Suprapubic skin (tissue), 4 donors: ENCODE results near the gene RAP1GAP. TPM values are rescaled to one million over a fixed set of nuclear protein-coding genes. Genes with fewer than 3 reads are reported as not detected.

Experiments used
- DNase-seq, 2 donors: peaks; one replicate each; pipeline ENCODE4 v3.0.0-alpha.2; 2019; ENCODE audit warnings: low spot score in 2 of 2
- H3K27ac ChIP-seq: fragments of 200-600 bp; sonication (generic); one replicate; pipeline ENCODE4 v1.5.1; 2019
- H3K27me3 ChIP-seq: fragments of 200-600 bp; sonication (generic); one replicate; pipeline ENCODE4 v1.5.1; 2019
- H3K36me3 ChIP-seq: fragments of 200-600 bp; sonication (generic); one replicate; pipeline ENCODE4 v1.5.1; 2019
- H3K4me1 ChIP-seq: fragments of 200-600 bp; sonication (generic); one replicate; pipeline ENCODE4 v1.5.1; 2019
- H3K4me3 ChIP-seq: fragments of 200-600 bp; sonication (generic); one replicate; pipeline ENCODE4 v1.5.1; 2019; ENCODE audit warnings: mild to moderate bottlenecking
- H3K9me3 ChIP-seq: fragments of 200-600 bp; sonication (generic); one replicate; pipeline ENCODE4 v1.5.1; 2019
- EP300 ChIP-seq: sonication (generic); formaldehyde crosslinking; IDR thresholded peaks from one replicate; pipeline ENCODE4 v1.6.1; 2017; ENCODE audit warnings: antibody characterized with exemption
- POLR2A ChIP-seq, 2 donors: fragments of 450-650 bp; IDR thresholded peaks; one replicate each; pipeline ENCODE4 v1.6.1; 2017; ENCODE audit warnings: antibody characterized with exemption in 2 of 2, mild to moderate bottlenecking in 2 of 2, moderate library complexity in 2 of 2
- POLR2AphosphoS5 ChIP-seq, 3 donors: sonication (generic); formaldehyde crosslinking; IDR thresholded peaks; one replicate each; pipeline ENCODE4 v1.6.1; 2017; ENCODE audit warnings: antibody characterized with exemption in 3 of 3
- WGBS: methylation state at CpG from one replicate; pipeline ENCODE4 v1.1.5; 2018; 5-methylcytosine and 5-hydroxymethylcytosine counted together
- total RNA-seq, 4 donors: library from RNA; depleted of rRNA; stranded (reverse); fragments of >200 nt; gene quantifications; one replicate each; pipeline ENCODE4 v1.1.0, GENCODE V29; 2016
- TF ChIP-seq, protein P1 (sequence below), 2 donors: fragments of 200-600 bp in 1 of 2; fragments of 450-650 bp in 1 of 2; sonication (generic) in 1 of 2; IDR thresholded peaks; one replicate each; pipeline ENCODE4 v1.5.1; 2016 to 2019; ENCODE audit warnings: antibody characterized with exemption in 2 of 2, mild to moderate bottlenecking in 1 of 2, moderate library complexity in 1 of 2

RAP1GAP gene
- total RNA-seq, 4 donors from 2014 or later: 1.5 to 4.9 (median 3.6) TPM

DNA sequence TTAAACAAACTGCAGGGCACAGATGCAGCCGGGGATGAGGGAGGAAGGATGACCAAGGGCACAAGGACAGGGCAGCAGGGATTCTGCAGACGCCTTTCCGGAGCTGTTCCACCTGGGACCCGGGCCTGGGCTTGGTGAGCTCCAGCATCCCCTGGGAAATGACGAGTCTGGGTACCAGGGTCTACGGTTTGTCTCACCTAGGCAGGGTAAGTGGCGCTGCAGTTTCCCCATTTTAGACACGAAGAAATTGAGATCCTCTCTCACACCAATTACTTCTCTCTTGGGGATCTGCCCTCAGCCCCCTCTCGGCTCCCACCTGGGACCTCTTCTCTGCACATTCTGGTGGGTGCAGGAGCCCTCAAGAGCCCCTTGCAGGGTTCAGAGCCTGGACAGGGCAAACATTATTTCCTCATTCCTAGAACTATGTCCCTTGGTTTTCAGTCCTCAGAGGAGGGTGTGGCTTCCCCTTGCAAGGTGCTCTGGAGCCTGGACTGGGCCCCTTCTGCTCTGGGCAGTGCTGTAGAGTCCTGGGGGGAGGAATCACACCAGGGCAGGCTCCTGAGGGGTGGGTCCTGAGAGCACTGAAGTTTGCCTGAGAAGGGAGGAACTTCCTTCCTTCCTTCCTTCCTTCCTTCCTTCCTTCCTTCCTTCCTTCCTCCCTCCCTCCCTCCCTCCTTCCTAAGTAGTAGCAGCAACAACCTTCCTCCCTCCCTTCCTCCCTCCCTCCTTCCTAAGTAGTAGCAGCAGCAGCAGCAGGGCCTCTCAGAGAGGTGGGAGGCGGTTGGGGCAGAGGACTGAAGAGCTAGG lies 16.0 kb downstream of the RAP1GAP start:
- no peak overlapping the region for H3K27ac ChIP-seq
- TF ChIP-seq POLR2AphosphoS5 (IDR thresholded peaks at IDR 0.05): no peak
- no peak for TF ChIP-seq EP300
- no peak for TF ChIP-seq POLR2A (IDR thresholded peaks at IDR 0.05)
- TF ChIP-seq, protein P1, sequence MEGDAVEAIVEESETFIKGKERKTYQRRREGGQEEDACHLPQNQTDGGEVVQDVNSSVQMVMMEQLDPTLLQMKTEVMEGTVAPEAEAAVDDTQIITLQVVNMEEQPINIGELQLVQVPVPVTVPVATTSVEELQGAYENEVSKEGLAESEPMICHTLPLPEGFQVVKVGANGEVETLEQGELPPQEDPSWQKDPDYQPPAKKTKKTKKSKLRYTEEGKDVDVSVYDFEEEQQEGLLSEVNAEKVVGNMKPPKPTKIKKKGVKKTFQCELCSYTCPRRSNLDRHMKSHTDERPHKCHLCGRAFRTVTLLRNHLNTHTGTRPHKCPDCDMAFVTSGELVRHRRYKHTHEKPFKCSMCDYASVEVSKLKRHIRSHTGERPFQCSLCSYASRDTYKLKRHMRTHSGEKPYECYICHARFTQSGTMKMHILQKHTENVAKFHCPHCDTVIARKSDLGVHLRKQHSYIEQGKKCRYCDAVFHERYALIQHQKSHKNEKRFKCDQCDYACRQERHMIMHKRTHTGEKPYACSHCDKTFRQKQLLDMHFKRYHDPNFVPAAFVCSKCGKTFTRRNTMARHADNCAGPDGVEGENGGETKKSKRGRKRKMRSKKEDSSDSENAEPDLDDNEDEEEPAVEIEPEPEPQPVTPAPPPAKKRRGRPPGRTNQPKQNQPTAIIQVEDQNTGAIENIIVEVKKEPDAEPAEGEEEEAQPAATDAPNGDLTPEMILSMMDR (IDR thresholded peaks at IDR 0.05): no peak
- H3K4me3 ChIP-seq: no peak overlapping the region
- no peaks in the 10 kb centered on the region for H3K9me3 ChIP-seq
- peaks cover 26% of the 10 kb centered on the region for H3K4me1 ChIP-seq
- peaks cover 28% of the 10 kb centered on the region for H3K27me3 ChIP-seq
- 48% methylated on average over 10 of the region's 10 CpGs for WGBS
- no peak for DNase-seq
- H3K36me3 ChIP-seq: no peaks in the 10 kb centered on the region

DNA sequence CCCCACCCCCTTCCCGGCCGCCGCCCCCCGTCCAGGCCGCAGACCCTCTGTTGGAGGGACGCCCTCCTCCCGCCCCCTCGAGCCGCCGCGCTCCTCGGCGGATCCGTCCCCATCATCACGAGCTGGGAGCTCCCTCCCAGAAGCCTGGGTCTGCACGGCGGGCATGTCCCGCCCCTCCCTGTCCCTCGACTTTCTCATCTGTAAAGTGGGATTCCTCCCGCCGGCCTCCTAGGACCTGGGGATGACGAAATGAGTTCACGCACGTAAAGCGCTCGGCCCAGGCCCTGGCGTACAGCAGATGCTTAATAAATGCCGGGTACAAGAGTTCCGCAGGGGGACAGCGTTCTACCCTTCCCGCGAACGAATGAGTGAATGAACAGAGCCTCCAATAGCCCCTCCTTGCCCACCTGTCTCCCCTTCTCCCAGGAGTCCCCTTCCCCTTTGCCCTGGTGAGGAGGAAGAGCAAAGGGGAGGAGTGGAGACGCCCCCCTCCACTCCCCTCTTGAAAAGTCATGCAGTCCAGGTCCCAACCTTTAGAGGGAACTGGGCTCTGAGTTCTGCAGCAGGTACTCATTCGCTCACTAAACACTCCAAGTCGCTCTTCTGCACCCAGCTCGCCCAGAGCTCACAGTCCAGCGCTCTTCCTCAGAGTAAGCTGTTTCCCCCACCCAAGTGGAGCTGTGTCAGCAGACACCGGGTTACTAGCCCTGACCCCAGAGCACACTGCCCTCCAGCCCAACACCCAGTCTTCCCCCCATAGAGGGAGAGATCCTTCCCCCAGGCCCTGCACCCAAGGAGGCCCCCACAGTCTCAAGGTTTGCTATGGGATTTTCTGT lies 16.8 kb downstream of the RAP1GAP start:
- no peak for DNase-seq
- no peaks in the 10 kb centered on the region for H3K9me3 ChIP-seq
- peaks cover 28% of the 10 kb centered on the region for H3K27me3 ChIP-seq
- H3K27ac ChIP-seq: no peak overlapping the region
- TF ChIP-seq POLR2A (IDR thresholded peaks at IDR 0.05) (no peak), POLR2AphosphoS5 (IDR thresholded peaks at IDR 0.05) (no peak), EP300 (no peak)
- TF ChIP-seq, protein P1 (IDR thresholded peaks at IDR 0.05): no peak
- H3K4me3 ChIP-seq: peak overlapping the region; percentile 52
- WGBS: 19% methylated on average over 20 of the region's 39 CpGs
- no peaks in the 10 kb centered on the region for H3K36me3 ChIP-seq
- peaks cover 29% of the 10 kb centered on the region for H3K4me1 ChIP-seq

DNA sequence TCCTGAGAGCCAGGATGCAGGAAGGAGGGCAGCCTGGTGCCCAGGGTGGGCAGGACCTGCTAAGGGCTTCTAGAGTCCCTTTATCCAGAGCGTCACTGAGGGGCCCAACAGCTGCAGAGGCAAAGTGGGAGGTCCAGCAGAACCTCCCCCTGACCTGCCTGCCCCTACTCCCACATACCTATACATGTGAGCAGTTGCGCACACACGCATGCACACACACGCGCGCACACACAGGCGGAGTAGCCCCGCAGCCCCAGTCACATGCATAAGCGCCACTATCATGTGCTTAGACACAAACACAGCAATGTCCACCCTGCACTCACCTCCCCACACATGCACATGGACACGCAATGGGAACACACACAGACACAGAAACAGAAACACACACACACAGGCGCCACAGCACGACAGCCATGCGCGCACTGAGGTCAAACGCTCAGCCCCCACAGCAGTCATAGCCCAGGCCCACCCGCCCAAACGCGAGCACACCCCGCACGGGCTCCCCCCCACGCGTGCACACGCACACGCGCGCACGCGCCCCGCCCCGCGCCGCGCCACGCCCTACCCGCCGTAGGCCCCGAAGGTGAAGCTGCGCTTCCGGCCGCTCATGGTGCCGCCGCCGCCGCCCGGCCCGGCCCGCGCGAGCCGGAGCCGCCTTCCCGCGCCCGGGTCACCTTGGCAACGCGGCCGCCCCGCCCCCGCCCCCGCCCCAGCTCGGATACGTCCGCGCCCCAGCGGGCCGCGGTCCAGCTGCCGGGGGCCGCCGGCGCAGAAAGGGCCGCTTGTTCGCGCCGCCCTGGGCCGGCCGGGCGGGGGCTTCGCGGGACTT lies 17.7 kb downstream of the RAP1GAP start:
- no peaks in the 10 kb centered on the region for H3K36me3 ChIP-seq
- TF ChIP-seq, protein P1 (IDR thresholded peaks at IDR 0.05): no peak
- TF ChIP-seq POLR2AphosphoS5 (IDR thresholded peaks at IDR 0.05) (no peak), EP300 (no peak), POLR2A (IDR thresholded peaks at IDR 0.05) (no peak)
- no peaks in the 10 kb centered on the region for H3K9me3 ChIP-seq
- peaks cover 25% of the 10 kb centered on the region for H3K4me1 ChIP-seq
- peaks cover 31% of the 10 kb centered on the region for H3K27me3 ChIP-seq
- WGBS: 0% methylated on average over 4 of the region's 80 CpGs
- peak overlapping the region; percentile 52 for H3K4me3 ChIP-seq
- no peak overlapping the region for H3K27ac ChIP-seq
- no peak for DNase-seq

DNA sequence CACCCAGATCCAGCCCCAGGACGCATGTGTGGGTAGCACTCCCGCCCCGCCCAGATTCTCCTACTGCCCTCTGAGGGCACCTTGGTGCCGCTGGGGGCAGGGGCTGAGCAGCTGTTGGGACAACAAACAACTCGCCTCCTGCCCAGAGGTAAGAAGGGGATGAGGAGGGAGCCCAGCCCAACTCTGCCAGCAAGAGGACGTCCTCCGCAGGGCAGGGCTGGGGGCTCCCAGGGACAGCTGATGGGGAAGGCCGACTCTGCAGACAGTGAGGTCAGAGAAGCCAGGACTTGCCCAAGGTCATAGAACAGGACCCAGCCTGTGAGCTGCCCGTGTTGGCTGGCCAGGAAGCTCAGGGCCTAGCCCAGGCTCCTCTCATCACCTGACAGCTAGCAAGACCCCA lies 18.8 kb downstream of the RAP1GAP start:
- Histone ChIP-seq H3K4me3 (no peak overlapping the region), H3K9me3 (no peaks in the 10 kb centered on the region), H3K36me3 (no peaks in the 10 kb centered on the region), H3K27ac (no peak overlapping the region), H3K4me1 (peaks cover 24% of the 10 kb centered on the region), H3K27me3 (peaks cover 35% of the 10 kb centered on the region)
- 82% methylated on average over 3 of the region's 9 CpGs for WGBS
- TF ChIP-seq, protein P1 (IDR thresholded peaks at IDR 0.05): no peak
- TF ChIP-seq POLR2AphosphoS5 (IDR thresholded peaks at IDR 0.05): no peak
- no peak for TF ChIP-seq EP300
- TF ChIP-seq POLR2A (IDR thresholded peaks at IDR 0.05): no peak
- no peak for DNase-seq
